HG03354 (cell line): ENCODE measurements around the gene RTN4.

ENCODE experiments used
- ATAC-seq: cut with Tn5 transposase; IDR thresholded peaks from one replicate; pipeline ENCODE4 v1.9.1; 2021; ENCODE audit warnings: mild to moderate bottlenecking; ENCODE audit not compliant: unreplicated experiment, poor library complexity, severe bottlenecking

RTN4 gene

DNA sequence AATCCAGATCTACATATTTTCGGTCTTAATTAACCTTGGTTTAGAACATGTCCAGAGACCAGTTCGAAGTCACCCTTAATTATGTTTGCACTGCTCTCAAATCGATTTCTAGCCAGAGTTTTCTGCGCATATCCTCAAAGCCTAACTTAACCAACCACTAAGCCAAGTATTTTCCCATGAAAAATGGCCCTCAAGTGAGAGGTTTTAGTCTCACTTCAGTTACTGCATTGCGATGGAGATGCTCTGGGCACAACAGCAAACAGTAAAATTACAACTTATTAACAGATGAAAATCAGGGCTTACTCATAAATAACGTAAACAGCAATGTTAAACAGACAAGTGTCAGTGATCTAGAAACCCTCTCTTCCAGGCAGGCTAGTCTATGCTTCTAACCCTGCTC is 4.5 kb downstream of the RTN4 start:
- no peak for ATAC-seq

DNA sequence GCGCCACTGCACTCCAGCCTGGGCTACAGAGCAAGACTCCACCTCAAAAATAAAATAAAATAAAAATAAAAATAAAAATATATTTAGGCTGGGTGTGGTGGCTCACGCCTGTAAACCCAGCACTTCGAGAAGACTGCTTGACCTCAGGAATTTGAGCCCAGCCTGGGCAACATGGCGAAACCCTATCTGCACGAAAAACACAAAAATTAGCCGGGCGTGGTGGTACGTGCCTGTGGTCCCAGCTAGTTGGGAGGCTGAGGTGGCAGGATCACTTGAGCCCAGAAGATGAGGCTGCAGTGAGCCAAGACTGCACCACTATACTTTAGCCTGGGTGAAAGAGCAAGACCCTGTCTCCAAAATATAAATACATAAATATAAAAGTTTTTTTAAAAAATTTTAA is 6.4 kb downstream of the RTN4 start:
- no peak for ATAC-seq

DNA sequence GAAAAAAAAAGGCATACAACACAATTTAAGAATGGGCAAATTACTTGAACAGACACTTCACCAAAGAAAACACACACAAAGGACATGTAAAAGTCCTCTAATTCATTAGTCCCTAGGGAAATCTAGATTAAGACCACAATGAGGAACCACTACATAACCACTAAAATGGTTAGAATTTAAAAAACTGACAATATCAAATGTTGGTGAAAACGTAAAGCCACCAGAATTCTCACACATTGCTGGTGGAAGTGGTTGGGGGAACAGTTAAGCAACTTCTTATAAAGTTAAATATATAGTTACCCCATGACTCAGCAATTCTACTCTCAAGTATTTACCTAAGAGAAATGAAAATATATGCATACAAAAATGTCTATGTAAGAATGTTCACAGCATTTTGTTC is 11.8 kb downstream of the RTN4 start:
- no peak for ATAC-seq

DNA sequence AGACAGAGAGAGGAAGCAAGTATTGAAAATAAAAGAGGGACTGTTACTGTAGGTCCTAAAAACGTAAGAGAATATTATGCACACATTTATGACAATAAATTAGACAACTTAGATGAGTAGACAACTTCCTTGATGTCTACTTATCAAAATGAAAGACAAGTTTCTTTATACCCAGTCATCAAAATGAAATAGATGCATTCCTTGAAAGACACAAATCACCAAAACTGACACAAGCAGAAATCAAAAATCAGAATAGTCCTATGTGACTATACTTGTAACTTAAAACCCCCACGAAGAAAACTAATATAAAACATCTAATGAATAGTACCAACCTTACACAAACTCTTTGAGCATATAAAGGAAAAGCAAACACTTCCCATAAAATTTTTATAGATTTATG is 14.5 kb downstream of the RTN4 start:
- ATAC-seq = no peak

DNA sequence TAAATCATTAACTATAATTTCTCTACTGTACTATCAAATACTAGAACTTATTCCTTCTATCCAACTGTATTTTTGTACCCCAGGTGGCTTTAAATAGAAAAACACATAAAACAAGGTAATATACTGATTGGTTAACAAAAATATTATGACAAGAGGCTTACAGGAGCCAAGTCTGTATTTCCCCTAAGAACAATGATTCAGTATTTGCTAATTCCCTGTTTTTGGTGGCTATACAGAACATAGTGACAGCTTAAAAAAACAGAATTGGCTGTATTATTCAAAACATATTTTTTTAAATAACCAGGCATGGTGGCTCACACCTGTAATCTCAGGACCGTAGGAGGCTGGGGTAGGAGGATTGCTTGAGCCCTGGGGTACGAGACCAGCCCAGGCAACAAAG is 16.3 kb downstream of the RTN4 start:
- ATAC-seq = no peak

DNA sequence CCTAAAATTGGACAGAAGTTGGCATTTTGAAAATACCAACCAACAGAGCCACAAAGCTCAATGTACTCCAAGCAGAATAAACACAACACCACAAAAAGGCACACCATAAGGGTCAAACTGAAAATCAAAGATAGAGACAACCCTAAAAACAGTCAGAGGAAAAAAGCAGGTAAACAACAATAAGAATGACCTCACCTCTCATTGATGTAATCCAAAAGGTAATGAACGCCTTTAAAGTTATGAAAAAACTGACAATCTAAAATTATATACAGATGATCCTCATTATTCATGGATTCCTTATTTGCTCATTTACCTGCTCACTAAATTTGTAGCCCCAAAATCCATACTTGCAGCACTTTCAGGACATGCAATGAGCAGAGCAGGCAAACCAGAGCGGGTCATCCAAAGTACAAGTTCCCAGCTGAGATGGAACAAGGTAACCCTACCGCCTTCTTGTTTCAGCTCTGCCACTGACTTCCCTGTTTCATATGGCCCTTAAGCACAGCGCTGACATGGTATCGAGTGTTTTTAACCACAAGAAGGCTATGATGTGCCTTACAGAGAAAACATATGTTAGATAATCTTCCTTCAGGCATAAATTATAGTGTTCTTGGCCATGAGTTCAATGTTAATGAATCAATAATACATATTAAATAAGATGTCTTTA is 17.0 kb downstream of the RTN4 start:
- ATAC-seq = peak; percentile 98

DNA sequence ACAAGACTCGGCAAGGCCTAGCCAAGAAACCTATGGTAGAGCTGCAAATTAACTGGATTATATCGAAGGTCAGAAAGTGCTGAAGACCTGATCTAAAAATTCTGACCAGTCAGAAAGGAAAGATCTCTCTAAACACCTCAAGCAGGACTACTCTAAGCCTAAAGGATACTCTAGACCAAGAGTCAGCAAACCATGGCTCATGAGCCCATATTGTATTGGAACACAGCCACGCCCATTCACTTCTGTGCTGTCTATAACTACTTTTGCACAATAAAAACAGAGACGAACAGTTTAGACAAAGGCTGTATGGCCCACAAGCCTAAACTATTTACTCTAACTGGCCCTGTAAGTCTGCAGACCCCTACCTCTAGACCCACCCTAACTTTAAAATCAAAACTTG is 18.7 kb downstream of the RTN4 start:
- no peak for ATAC-seq

DNA sequence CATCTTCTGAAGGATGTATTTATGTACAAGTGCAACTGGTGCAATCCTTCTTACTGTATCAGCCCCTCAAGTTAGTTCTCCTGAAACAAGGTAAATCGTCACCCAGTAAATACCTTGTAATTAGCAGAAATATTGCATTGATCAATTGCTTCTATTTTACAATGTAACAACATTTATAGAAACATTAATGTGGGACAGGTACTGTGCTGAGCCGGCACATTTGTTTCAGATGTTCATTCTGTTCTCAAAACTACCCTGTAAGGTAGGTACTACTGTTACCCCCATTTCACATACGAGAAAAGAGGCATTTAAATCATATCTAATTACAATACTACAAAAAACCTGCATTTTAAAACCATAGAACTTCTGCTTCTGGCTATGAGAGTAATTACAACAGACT is 19.5 kb downstream of the RTN4 start:
- no peak for ATAC-seq

DNA sequence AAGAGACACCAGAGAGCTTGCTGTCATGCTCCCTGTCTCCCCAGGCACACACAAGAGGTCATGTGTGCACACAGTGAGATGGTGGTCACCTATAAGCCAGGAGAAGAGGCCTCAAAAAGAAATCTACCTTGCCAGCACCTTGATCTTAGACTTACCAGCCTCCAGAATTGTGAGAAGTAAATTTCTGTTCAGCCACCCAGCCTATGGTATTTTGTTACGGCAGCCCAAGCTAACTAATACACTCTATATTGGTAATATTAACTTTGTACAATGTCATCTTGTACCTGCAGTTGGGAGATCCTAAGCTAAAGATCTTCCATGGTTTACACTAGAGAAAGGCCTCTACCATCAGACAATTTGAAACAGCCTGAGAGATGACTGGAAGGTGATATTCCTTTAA is 21.2 kb downstream of the RTN4 start:
- no peak for ATAC-seq

DNA sequence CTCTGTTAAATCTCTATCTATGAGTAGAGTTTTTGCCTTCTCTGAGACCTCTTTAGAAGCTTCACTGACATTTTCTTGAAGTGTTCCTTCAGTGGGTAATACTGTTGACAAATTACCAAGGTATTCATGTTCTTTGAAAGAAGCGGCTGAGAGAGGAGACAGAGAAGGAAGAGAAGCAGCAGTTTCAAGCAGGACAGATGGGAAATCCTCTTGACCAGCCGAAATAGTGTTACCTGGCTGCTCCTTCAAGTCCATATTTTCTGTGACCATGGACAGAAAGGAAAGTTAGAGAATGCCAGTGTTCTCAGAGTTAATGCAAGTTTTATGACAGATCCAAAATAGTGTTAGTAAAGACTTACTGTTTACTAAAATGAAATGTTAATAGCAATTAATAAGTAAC is 23.0 kb downstream of the RTN4 start:
- no peak for ATAC-seq

DNA sequence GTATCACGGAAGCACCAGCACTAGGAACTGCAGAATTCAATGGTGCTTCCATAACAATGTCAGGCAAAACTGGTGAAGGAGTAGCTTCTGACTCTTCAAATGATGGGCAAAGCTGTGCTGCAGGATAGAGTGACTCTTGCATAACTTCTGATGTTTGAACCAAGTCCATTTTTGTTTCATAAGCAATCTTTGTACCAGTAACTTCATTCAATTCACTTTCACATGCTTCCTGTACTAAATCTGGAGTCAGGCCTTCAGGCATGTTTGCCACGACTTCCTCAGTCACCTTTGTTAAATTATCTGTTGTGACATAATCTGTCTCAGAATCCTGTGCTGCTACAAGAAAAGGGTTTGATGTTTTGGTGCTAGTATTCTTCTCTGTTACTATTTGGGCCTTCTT is 24.0 kb downstream of the RTN4 start:
- ATAC-seq = no peak

DNA sequence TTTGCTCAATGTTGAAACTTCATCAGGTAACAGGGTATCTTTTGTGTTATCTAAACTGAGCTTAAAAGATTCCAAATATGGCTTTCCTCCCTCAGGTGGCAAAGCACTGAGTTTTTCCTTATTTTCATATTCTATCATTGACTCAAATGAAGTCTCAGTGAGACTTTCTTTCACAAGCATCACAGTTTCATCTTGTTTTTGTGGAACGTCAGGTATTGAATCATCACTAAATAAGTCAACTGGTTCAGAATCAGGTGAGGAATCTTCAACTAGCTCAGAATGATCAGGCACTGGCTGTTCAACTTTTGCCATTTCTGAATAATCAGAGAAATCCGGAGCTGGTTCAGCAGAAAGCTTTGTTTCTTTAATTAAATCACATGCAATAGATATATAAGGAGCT is 24.6 kb downstream of the RTN4 start:
- peak; percentile 26 for ATAC-seq

DNA sequence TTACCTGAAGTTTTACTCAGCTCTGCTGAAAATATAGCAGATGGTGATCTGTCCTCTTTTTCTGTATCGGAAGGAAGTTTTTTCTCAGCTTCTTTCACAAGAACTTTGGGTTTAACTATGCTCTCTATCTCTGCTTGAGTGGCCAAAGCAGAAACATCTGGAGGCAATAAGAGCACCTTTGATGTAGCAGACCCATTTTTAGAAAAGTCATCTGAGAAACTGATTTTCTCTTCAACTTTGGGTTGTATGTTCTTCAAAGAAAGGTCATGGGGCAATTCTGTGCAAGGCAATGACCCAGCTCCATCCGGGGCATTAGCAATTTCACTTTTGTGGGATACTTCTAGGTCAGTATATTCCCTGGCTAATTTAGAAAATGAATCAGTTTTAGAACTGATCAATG is 25.2 kb downstream of the RTN4 start:
- peak; percentile 62 for ATAC-seq

DNA sequence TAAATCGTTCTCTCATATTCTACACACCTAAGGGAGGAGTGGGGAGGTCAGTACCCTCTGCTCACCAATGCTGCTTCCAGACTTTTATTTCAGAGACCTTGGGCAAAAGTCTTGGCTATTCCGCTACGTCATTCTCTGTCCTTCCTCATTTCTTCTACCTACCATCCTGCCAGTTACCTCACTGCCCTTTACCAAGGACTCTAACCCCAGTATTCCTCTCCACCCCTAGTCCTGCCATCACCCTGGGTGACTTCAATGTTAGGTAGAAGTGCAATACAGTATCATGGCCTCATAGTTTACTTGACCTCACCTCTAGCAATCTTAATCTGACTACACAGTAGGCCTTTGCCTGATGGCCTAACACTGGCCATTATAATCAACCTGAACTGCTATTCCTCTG is 27.8 kb downstream of the RTN4 start:
- no peak for ATAC-seq

DNA sequence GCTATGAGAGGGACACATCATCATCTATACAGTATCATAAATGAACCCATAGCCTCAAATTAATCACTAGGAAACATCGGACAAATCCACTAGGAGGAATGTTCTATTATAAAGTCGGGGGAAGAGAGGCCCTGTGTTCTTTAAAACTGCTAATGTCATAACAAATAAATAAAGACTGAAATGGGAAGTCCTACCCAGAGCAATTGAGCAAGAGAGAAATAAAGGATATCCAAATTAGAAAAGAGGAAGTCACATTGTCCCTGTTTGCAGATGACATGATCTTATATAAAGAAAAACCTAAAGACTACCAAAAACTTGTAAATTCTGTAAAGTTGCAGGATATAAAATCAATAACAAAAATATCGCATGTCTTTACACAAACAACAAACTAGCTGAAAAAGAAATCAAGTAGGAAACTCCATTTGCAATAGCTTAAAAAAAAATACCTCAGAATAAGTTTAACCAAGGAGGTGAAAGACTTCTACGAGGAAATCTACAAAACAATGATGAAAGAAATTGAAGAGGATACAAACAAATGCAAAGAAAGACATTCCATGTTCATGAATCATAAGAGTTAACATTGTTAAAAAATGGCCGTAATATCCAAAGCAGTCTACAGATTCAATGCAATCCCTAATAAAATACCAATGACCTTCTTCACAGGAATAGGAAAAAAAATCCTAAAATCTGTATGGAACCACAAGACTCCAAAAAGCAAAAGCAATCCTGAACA is 30.6 kb downstream of the RTN4 start:
- no peak for ATAC-seq

DNA sequence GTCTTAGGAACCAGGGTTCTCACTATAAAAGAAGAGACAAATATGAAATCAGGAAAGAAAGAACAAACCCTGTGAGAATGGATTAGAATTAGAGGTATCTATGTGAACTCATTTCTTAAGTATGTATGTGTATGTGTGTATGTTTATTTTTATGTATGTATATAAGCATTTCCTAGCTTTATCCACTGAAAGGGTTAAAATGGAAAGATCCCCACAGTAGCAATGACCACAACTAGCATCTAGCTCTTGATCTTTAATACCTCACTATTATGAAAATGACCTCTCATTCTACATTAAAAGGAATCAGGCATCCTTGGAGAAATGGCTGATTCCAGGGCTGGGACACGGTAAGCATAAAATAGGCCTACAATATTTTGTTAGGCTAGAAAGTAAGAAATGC is 31.6 kb downstream of the RTN4 start:
- no peak for ATAC-seq

DNA sequence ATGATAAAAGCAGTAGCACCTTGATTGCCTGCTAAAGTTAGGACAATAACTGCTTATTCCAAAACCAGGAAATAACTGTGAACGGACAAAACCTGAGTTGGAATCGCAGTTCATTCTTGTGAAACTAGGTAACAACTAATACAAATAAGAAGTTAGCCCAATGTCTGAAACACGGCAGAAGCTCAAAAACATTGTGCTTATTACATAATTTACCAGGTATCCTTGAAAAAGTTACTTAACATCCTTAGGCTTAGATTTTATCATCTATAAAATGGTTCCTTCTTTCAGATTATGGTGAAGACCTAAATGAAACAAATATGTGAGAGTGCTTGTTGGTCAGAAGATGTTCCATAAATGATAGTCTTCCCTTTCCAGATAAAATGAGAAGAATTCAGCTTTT is 32.4 kb downstream of the RTN4 start:
- ATAC-seq = no peak

DNA sequence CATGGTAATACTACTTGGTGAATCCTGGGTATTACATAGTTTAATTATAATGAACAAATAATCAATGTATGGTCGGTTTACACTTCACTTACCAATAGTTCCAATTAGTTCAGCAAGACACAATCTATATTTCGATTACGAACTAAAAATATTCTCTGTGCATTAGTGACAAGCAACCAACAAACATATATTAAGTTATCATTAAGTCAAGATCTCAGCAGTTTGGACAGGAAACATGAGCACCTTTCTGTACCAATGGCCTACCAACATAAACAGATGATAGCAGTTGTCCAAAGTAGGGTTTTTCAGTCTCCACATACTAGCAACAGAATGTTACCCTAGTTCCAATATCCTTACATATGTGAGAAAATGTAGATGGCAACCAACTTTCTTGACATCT is 32.8 kb downstream of the RTN4 start:
- no peak for ATAC-seq

DNA sequence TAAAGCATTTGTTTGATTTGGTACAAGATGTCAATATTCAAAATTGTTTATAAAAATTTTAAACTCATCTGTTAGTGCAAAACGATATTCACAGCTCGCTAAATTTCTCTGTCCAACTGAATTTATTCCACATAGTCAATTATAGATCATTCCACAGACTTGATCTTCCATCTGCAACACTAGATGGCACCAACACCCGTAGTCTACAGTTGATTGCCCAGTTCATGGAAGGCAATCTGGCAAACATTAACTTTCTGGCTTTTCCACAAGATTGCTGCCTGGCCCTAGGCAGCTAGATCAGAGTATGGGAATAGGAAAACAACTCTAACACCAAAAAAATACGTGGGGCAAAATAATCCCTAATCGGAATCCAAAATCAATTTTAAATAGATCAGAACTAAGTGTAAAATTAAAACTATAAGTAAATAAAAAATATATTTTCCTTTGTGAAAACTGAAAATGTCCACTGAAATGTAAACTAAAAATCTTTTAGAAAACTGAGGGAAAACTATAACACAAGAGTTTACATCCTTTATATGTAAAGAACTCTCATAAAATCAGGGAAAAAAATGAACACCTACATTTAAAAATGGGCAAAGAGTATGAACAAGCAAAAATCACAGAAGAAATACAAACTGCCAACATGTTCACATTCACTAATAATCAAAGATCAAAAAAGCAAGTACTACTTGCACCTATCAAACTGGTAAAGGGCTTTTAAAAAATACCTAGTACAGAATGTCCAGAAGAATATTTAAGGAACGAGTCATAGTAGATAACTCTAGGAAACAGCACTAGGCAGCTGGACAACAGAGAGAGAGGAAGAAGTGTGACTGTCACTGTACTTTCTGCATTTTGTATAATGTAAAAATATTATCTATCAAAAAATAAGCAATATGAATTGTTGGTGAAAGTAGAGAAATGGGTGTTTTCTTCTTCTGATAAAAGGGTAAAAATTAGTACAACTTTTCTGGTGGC is 35.0 kb downstream of the RTN4 start:
- ATAC-seq = no peak

DNA sequence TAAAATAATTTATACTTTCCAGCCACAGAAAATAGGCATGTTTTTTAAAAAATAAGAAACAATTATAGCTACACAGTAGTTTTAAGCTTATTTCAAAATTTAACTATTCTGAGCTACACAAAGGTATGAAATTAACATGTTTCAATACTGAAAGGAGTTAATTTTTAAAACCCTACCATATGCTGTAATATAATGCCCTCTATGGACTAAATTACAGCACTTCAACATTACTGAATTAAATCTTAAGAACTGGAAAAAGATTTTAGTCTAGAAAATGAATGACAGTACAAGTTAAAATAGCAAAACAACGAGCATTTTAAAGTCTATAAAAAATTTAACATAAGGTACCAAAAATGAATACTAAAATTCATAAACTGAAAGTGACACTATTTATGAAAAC is 36.3 kb downstream of the RTN4 start:
- no peak for ATAC-seq
